ENCODE results near the gene ELK1.
"Not testable (repeated sequence)": the region's sequence is repeated elsewhere in the genome, so short reads cannot be mapped to it uniquely, and the experiment has no call there.

DNA sequence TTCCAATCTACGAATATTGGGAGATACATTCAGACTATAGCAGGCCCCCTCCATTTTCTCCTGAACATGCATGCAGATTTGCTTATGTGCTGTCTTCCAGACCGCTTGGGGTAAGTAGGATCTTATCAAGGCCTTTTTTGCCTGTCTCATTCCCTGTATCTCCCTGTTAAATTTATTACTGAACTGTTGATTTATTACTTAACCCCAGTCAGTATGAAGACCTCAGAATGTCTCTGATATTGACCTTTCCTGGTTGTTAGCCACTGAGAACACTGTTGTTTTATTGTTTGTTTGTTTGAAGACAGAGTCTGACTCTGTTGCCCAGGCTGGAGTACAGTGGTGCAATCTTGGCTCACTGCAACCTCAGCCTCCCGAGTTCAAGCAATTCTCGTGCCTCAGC, 15.4 kb upstream of the ELK1 start:
- TF ChIP-seq POLR2AphosphoS5 (IDR thresholded peaks at IDR 0.05; ENCODE audit: borderline replicate concordance, low read depth, low read length); EZH2 (IDR thresholded peaks at IDR 0.05); FOXP2 (optimal IDR thresholded peaks at IDR 0.05; ENCODE audit: control extremely low read depth, extremely low read length, insufficient read depth): not testable (repeated sequence)

Data from SK-N-MC (cell line).